Measurements from ENCODE around the gene POP7. TPM values are rescaled to one million over a fixed set of nuclear protein-coding genes. Genes with fewer than 3 reads are reported as not detected.

POP7 gene
- polyA plus RNA-seq, 4 donors: 31.9 to 44.8 (median 40.9) TPM

- H3K36me3 ChIP-seq (ENCODE audit: control insufficient read depth in 3 of 3, insufficient read depth in 2 of 3, low read depth in 1 of 3, low read length in 3 of 3): peaks cover 19 to 97% (median 23%) of the 10 kb centered on the region in 3 donors
- no peaks in the 10 kb centered on the region for H3K9me3 ChIP-seq (ENCODE audit: control insufficient read depth in 2 of 2, insufficient read depth in 1 of 2, low read depth in 1 of 2, low read length in 1 of 2)
- DNase-seq (no peak), FAIRE-seq (no peak)
- no peak overlapping the region for H3K27ac ChIP-seq (ENCODE audit: low read depth in 1 of 3, low read length in 2 of 3)
- 83 to 89% (median 84%) methylated on average over 32 to 33 of the region's 33 CpGs for WGBS, 3 donors
- H3K4me3 ChIP-seq (ENCODE audit: low read depth in 1 of 3, low read length in 3 of 3): no peak overlapping the region
- H3K4me1 ChIP-seq (ENCODE audit: control insufficient read depth in 3 of 3, insufficient read depth in 2 of 3, low read depth in 1 of 3, low read length in 2 of 3): peaks cover 0 to 2% (median 0%) of the 10 kb centered on the region in 3 donors
- no peaks in the 10 kb centered on the region for H3K27me3 ChIP-seq (ENCODE audit: control insufficient read depth in 3 of 3, insufficient read depth in 3 of 3, low read length in 3 of 3)
These were observed 19.6 kb upstream of the POP7 start for GRCh38 chr7:100686201-100686821.

DNA sequence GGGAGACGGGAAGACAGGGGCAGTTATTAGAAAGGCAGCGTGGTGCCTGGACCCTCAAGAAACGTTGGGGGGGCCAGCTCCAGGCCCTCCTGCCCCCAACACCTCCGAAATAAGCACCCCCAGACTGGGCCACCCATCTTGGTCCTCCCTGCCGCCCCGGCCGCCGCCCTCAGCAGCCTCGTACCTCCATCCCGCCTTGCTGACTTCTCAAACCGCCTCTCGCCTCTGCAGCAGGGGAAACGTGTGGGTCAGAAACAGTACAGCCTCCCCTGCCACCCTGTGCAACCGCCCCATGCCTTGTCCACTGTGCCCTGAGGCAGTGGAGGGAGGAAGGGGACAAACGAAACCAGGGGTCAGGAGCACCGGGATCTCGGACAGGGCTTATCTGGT, 19.1 kb upstream of the POP7 start:
- H3K27me3 ChIP-seq (ENCODE audit: control insufficient read depth in 3 of 3, insufficient read depth in 3 of 3, low read length in 3 of 3): no peaks in the 10 kb centered on the region
- H3K4me1 ChIP-seq (ENCODE audit: control insufficient read depth in 3 of 3, insufficient read depth in 2 of 3, low read depth in 1 of 3, low read length in 2 of 3): peaks cover 0 to 6% (median 0%) of the 10 kb centered on the region in 3 donors
- H3K36me3 ChIP-seq (ENCODE audit: control insufficient read depth in 3 of 3, insufficient read depth in 2 of 3, low read depth in 1 of 3, low read length in 3 of 3): peaks cover 19 to 94% (median 22%) of the 10 kb centered on the region in 3 donors
- no peak for DNase-seq
- no peak overlapping the region for H3K27ac ChIP-seq (ENCODE audit: low read depth in 1 of 3, low read length in 2 of 3)
- H3K9me3 ChIP-seq (ENCODE audit: control insufficient read depth in 2 of 2, insufficient read depth in 1 of 2, low read depth in 1 of 2, low read length in 1 of 2): no peaks in the 10 kb centered on the region
- FAIRE-seq: no peak
- WGBS, 3 donors: 91 to 93% (median 92%) methylated on average over 13 to 17 of the region's 17 CpGs
- no peak overlapping the region for H3K4me3 ChIP-seq (ENCODE audit: low read depth in 1 of 3, low read length in 3 of 3)

DNA sequence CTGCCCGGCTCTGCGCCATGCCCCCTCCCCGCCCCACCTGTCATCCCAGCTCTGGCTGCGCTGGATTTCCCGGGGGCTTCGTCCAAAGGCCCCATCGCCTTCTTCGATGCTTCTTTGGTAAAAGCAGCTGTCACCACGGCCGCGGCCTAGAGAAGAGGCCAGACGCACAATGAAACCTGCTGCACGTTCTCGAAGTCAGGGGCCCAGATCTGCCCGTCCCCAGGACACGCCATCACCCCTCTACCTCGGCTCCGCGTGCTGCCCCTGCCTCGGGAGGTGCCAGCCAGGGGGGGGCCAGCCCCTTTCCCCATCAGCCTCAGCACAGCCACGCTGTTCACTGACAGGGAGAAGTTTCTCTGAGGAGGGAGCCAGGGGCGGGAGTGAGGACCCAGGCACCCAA, 18.7 kb upstream of the POP7 start:
- no peaks in the 10 kb centered on the region for H3K9me3 ChIP-seq (ENCODE audit: control insufficient read depth in 2 of 2, insufficient read depth in 1 of 2, low read depth in 1 of 2, low read length in 1 of 2)
- no peak overlapping the region for H3K4me3 ChIP-seq (ENCODE audit: low read depth in 1 of 3, low read length in 3 of 3)
- no peaks in the 10 kb centered on the region for H3K27me3 ChIP-seq (ENCODE audit: control insufficient read depth in 3 of 3, insufficient read depth in 3 of 3, low read length in 3 of 3)
- FAIRE-seq (no peak), DNase-seq (no peak)
- peaks cover 19 to 94% (median 20%) of the 10 kb centered on the region in 3 donors for H3K36me3 ChIP-seq (ENCODE audit: control insufficient read depth in 3 of 3, insufficient read depth in 2 of 3, low read depth in 1 of 3, low read length in 3 of 3)
- WGBS, 3 donors: 91 to 96% (median 93%) methylated on average over 18 to 22 of the region's 22 CpGs
- H3K27ac ChIP-seq (ENCODE audit: low read depth in 1 of 3, low read length in 2 of 3): no peak overlapping the region
- H3K4me1 ChIP-seq (ENCODE audit: control insufficient read depth in 3 of 3, insufficient read depth in 2 of 3, low read depth in 1 of 3, low read length in 2 of 3): peaks cover 0 to 11% (median 0%) of the 10 kb centered on the region in 3 donors

- DNase-seq: no peak
- WGBS, 3 donors: 82 to 86% (median 82%) methylated on average over 25 of the region's 25 CpGs
- no peaks in the 10 kb centered on the region for H3K9me3 ChIP-seq (ENCODE audit: control insufficient read depth in 2 of 2, insufficient read depth in 1 of 2, low read depth in 1 of 2, low read length in 1 of 2)
- FAIRE-seq: no peak
- H3K27me3 ChIP-seq (ENCODE audit: control insufficient read depth in 3 of 3, insufficient read depth in 3 of 3, low read length in 3 of 3): no peaks in the 10 kb centered on the region
- H3K27ac ChIP-seq (ENCODE audit: low read depth in 1 of 3, low read length in 2 of 3): no peak overlapping the region
- H3K36me3 ChIP-seq (ENCODE audit: control insufficient read depth in 3 of 3, insufficient read depth in 2 of 3, low read depth in 1 of 3, low read length in 3 of 3): peaks cover 19 to 93% (median 19%) of the 10 kb centered on the region in 3 donors
- H3K4me1 ChIP-seq (ENCODE audit: control insufficient read depth in 3 of 3, insufficient read depth in 2 of 3, low read depth in 1 of 3, low read length in 2 of 3): peaks cover 0 to 16% (median 0%) of the 10 kb centered on the region in 3 donors
- H3K4me3 ChIP-seq (ENCODE audit: low read depth in 1 of 3, low read length in 3 of 3): no peak overlapping the region
These were observed 18.1 kb upstream of the POP7 start for GRCh38 chr7:100687751-100688300.

DNA sequence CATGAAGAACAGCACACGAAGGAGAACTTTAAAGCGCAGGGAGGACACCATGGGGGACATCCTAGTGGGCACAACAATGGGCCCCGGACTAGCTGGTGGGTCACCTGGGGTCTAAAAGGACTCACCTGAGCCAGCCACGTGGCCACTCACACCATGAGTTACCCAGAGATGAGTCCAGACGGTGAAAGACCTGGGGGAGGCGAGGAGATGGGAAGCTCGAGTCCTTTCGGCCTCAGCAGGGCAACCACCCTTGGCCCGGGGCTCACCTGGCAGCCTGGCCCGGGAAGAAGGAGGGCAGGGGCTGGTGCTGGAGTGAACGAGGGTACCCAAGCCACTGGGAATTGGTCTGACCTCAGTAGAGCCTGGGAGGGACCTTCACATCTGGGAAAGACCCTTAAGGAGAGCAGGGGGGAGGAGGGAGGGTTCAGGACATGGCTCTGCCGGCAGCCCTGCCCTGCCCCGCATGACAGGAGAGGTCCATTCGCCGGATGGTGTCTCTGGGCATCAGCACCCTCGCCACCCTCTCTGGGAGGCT, 17.5 kb upstream of the POP7 start:
- DNase-seq: no peak
- H3K4me3 ChIP-seq (ENCODE audit: low read depth in 1 of 3, low read length in 3 of 3): no peak overlapping the region
- no peaks in the 10 kb centered on the region for H3K9me3 ChIP-seq (ENCODE audit: control insufficient read depth in 2 of 2, insufficient read depth in 1 of 2, low read depth in 1 of 2, low read length in 1 of 2)
- FAIRE-seq: no peak
- no peak overlapping the region for H3K27ac ChIP-seq (ENCODE audit: low read depth in 1 of 3, low read length in 2 of 3)
- H3K4me1 ChIP-seq (ENCODE audit: control insufficient read depth in 3 of 3, insufficient read depth in 2 of 3, low read depth in 1 of 3, low read length in 2 of 3): peaks cover 0 to 18% (median 0%) of the 10 kb centered on the region in 3 donors
- peaks cover 14 to 88% (median 16%) of the 10 kb centered on the region in 3 donors for H3K36me3 ChIP-seq (ENCODE audit: control insufficient read depth in 3 of 3, insufficient read depth in 2 of 3, low read depth in 1 of 3, low read length in 3 of 3)
- no peaks in the 10 kb centered on the region for H3K27me3 ChIP-seq (ENCODE audit: control insufficient read depth in 3 of 3, insufficient read depth in 3 of 3, low read length in 3 of 3)
- 81 to 90% (median 82%) methylated on average over 16 of the region's 16 CpGs for WGBS, 3 donors

DNA sequence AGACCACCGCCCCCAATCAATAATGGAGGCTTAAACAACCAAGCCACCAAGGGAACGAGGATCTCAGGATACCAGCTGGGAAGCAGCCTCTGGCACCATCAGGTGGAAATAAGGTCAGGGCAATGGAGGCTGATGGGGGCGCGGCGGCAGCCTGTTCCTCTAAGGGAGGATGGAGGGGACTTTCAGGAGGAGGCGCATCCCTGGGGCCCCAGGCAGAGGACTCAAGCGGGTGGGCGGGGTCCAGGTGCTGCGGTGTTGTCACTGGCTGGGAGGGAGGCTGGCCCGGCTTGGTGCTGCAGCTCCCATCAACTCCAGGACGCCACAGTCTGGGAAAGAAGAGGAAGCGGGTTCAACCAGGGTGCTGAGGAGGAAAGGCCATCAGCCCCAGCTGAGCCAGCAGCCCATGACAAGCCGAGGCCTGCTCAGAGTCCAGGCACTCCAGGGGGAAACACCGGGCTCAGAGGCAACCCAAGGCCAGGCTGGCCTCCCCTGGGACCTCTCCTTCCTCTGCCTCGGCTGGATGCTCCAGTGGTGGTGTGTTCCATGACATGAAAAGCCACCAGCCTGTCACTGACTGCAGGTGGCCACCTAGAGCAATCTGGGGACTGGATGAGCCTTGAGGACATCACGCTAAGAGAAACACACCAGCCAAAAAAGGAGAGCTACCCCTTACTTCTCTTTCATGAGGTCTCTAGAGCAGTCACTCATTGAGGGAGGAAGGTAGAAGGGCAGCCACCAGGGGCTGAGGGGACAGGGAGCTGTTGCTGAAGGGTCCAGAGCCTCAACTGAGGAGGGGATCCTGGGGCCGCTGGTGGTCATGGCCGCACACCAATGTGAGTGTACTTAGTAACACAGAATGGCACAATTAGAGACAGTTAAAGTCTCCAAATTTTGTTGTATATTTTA, 16.4 kb upstream of the POP7 start:
- FAIRE-seq: no peak
- Histone ChIP-seq H3K4me1 (ENCODE audit: control insufficient read depth in 3 of 3, insufficient read depth in 2 of 3, low read depth in 1 of 3, low read length in 2 of 3) (peaks cover 0 to 19% (median 0%) of the 10 kb centered on the region in 3 donors), H3K27me3 (ENCODE audit: control insufficient read depth in 3 of 3, insufficient read depth in 3 of 3, low read length in 3 of 3) (no peaks in the 10 kb centered on the region), H3K4me3 (ENCODE audit: low read depth in 1 of 3, low read length in 3 of 3) (no peak overlapping the region), H3K27ac (ENCODE audit: low read depth in 1 of 3, low read length in 2 of 3) (no peak overlapping the region), H3K9me3 (ENCODE audit: control insufficient read depth in 2 of 2, insufficient read depth in 1 of 2, low read depth in 1 of 2, low read length in 1 of 2) (no peaks in the 10 kb centered on the region), H3K36me3 (ENCODE audit: control insufficient read depth in 3 of 3, insufficient read depth in 2 of 3, low read depth in 1 of 3, low read length in 3 of 3) (peaks cover 9 to 77% (median 11%) of the 10 kb centered on the region in 3 donors)
- 83 to 88% (median 87%) methylated on average over 17 to 18 of the region's 18 CpGs for WGBS, 3 donors
- no peak for DNase-seq

DNA sequence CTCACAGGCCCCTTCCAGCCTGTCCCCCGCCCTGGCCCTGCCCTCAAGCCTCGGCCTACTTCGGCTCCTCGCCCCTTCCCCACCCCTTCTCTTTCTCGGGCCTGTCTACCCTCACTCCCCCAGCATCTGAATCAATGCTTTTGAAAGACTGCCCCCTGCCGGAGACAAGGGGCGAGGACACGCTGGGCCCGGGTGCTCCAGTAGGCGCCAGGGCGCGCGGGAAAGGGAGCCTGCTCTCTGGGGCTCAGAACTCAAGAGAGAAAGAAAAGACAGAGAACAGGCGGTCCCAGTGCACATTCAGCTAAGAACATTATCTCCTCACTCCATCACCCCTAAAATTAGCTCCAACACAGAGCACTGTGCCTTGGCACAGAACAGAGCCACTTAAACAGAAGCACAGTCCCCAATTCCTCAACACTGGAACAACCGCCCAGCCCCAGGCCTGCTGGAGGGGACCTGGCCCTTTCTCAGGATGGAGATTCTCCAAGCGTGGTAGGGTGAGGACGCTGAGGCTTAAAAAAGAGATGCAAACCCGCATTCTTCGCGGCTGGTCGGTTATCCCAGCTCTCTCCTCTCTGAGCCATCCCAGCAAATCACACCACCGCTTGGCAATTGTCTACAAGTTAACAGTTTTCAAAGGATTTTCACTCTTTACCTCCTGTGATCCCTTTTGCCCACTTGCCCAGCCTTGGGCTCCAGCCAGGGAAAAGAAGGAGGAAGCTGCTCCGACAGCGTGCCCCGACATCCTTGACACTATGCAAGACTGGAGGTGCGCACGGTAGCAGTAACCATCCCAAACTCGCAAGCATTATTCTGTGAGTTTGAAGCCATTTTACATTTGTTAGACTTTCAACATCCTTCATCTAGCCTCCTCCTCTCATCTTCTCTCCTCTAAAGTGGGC, 14.0 kb upstream of the POP7 start:
- DNase-seq (peak; percentile 74 to 89), FAIRE-seq (no peak)
- Histone ChIP-seq H3K27ac (ENCODE audit: low read depth in 1 of 3, low read length in 2 of 3) (no peak overlapping the region), H3K27me3 (ENCODE audit: control insufficient read depth in 3 of 3, insufficient read depth in 3 of 3, low read length in 3 of 3) (peaks cover 0 to 8% (median 0%) of the 10 kb centered on the region in 3 donors), H3K36me3 (ENCODE audit: control insufficient read depth in 3 of 3, insufficient read depth in 2 of 3, low read depth in 1 of 3, low read length in 3 of 3) (peaks cover 0 to 52% (median 5%) of the 10 kb centered on the region in 3 donors), H3K9me3 (ENCODE audit: control insufficient read depth in 2 of 2, insufficient read depth in 1 of 2, low read depth in 1 of 2, low read length in 1 of 2) (no peaks in the 10 kb centered on the region), H3K4me3 (ENCODE audit: low read depth in 1 of 3, low read length in 3 of 3) (peak overlapping the region in 1 of 3 donors; percentile 22), H3K4me1 (ENCODE audit: control insufficient read depth in 3 of 3, insufficient read depth in 2 of 3, low read depth in 1 of 3, low read length in 2 of 3) (peaks cover 0 to 24% (median 0%) of the 10 kb centered on the region in 3 donors)
- 31 to 40% (median 39%) methylated on average over 28 of the region's 28 CpGs for WGBS, 3 donors

Measured in small intestine (tissue), 7 donors.